Osteoblast (primary cell): ENCODE results near the gene TEC. TPM values are rescaled to one million over a fixed set of nuclear protein-coding genes. Genes with fewer than 3 reads are reported as not detected.

Experiments
- DNase-seq: peaks from one replicate; pipeline ENCODE4 v3.0.0; 2011; ENCODE audit warnings: low spot score, mixed read lengths; ENCODE audit not compliant: insufficient read length; ENCODE audit errors: missing footprints
- H2AFZ ChIP-seq: 2 replicates; pipeline ENCODE4 v1.6.0; 2011; ENCODE audit warnings: mild to moderate bottlenecking, low read length
- H3K27ac ChIP-seq: 2 replicates; pipeline ENCODE4 v1.5.1; 2011; ENCODE audit warnings: mild to moderate bottlenecking, low read depth, low read length, moderate library complexity
- H3K27me3 ChIP-seq: 2 replicates; pipeline ENCODE4 v1.6.0; 2012; ENCODE audit warnings: mild to moderate bottlenecking, control low read depth, inconsistent platforms, low read length, moderate library complexity; ENCODE audit not compliant: insufficient read depth
- H3K36me3 ChIP-seq: 2 replicates; pipeline ENCODE4 v1.5.1; 2011; ENCODE audit warnings: mild to moderate bottlenecking, low read length, control low read depth, moderate library complexity; ENCODE audit not compliant: insufficient read depth
- H3K4me1 ChIP-seq: 2 replicates; pipeline ENCODE4 v1.5.1; 2011; ENCODE audit warnings: mild to moderate bottlenecking, low read length, control low read depth, moderate library complexity; ENCODE audit not compliant: insufficient read depth
- H3K4me2 ChIP-seq: 2 replicates; pipeline ENCODE4 v1.6.0; 2011; ENCODE audit warnings: mild to moderate bottlenecking, low read length; ENCODE audit not compliant: insufficient read depth
- H3K4me3 ChIP-seq: fragments of 200-600 bp; sonication (generic); 3 replicates; pipeline ENCODE4 v1.5.1; 2012; ENCODE audit warnings: mild to moderate bottlenecking, low read length, inconsistent platforms; ENCODE audit not compliant: insufficient read depth
- H3K79me2 ChIP-seq: 2 replicates; pipeline ENCODE4 v1.6.0; 2012; ENCODE audit warnings: mild to moderate bottlenecking, low read length, control low read depth, inconsistent platforms; ENCODE audit not compliant: insufficient read depth
- H3K9me3 ChIP-seq: 2 replicates; pipeline ENCODE4 v1.5.1; 2011; ENCODE audit warnings: low read depth, low read length, control low read depth
- H4K20me1 ChIP-seq: 2 replicates; pipeline ENCODE4 v1.6.0; 2012; ENCODE audit warnings: mild to moderate bottlenecking, low read length, control low read depth; ENCODE audit not compliant: insufficient read depth
- CTCF ChIP-seq: IDR thresholded peaks from 2 replicates; pipeline ENCODE4 v1.5.1; 2011; ENCODE audit warnings: mild to moderate bottlenecking, low read depth, low read length, moderate library complexity; ENCODE audit errors: extremely low read depth
- total RNA-seq: library from RNA; depleted of rRNA; stranded (reverse); fragments of >200 nt; gene quantifications from 2 replicates; pipeline ENCODE4 v1.2.3, GENCODE V29; 2012

TEC gene
- total RNA-seq, 1 donor, result 1.8 TPM

- H3K4me3 ChIP-seq, result no peak overlapping the region
- H4K20me1 ChIP-seq, result no peaks in the 10 kb centered on the region
- no peak for TF ChIP-seq CTCF
- H3K79me2 ChIP-seq, result no peaks in the 10 kb centered on the region
- H3K9me3 ChIP-seq, result no peaks in the 10 kb centered on the region
- no peak for DNase-seq
- H3K36me3 ChIP-seq, result no peaks in the 10 kb centered on the region
- H3K4me2 ChIP-seq, result no peak overlapping the region
- H3K27ac ChIP-seq, result no peak overlapping the region
- peaks cover 12% of the 10 kb centered on the region for H3K4me1 ChIP-seq
- H2AFZ ChIP-seq, result no peak overlapping the region
- H3K27me3 ChIP-seq, result no peaks in the 10 kb centered on the region
Measured at GRCh38 chr4:48255072-48255958, 14.3 kb downstream of the TEC start.

- DNase-seq, result peak; percentile 84
- no peaks in the 10 kb centered on the region for H3K9me3 ChIP-seq
- no peaks in the 10 kb centered on the region for H3K79me2 ChIP-seq
- peaks cover 12% of the 10 kb centered on the region for H3K4me1 ChIP-seq
- no peaks in the 10 kb centered on the region for H4K20me1 ChIP-seq
- no peak overlapping the region for H3K4me3 ChIP-seq
- no peak for TF ChIP-seq CTCF
- H3K4me2 ChIP-seq, result peak overlapping the region; percentile 31
- H2AFZ ChIP-seq, result no peak overlapping the region
- H3K27me3 ChIP-seq, result no peaks in the 10 kb centered on the region
- no peak overlapping the region for H3K27ac ChIP-seq
- no peaks in the 10 kb centered on the region for H3K36me3 ChIP-seq
Measured at GRCh38 chr4:48254381-48255071, 15.1 kb downstream of the TEC start.

- no peak overlapping the region for H3K4me2 ChIP-seq
- H3K4me1 ChIP-seq, result peaks cover 12% of the 10 kb centered on the region
- H3K36me3 ChIP-seq, result no peaks in the 10 kb centered on the region
- H4K20me1 ChIP-seq, result no peaks in the 10 kb centered on the region
- no peak for TF ChIP-seq CTCF
- no peaks in the 10 kb centered on the region for H3K9me3 ChIP-seq
- no peak overlapping the region for H3K27ac ChIP-seq
- H2AFZ ChIP-seq, result no peak overlapping the region
- no peaks in the 10 kb centered on the region for H3K79me2 ChIP-seq
- no peaks in the 10 kb centered on the region for H3K27me3 ChIP-seq
- H3K4me3 ChIP-seq, result no peak overlapping the region
- no peak for DNase-seq
Measured at GRCh38 chr4:48252313-48252712, 17.3 kb downstream of the TEC start.

- H3K9me3 ChIP-seq, result no peaks in the 10 kb centered on the region
- H3K4me2 ChIP-seq, result no peak overlapping the region
- H3K27me3 ChIP-seq, result no peaks in the 10 kb centered on the region
- no peak for TF ChIP-seq CTCF
- no peak overlapping the region for H2AFZ ChIP-seq
- no peak for DNase-seq
- peaks cover 12% of the 10 kb centered on the region for H3K4me1 ChIP-seq
- no peaks in the 10 kb centered on the region for H3K79me2 ChIP-seq
- no peak overlapping the region for H3K4me3 ChIP-seq
- H3K36me3 ChIP-seq, result no peaks in the 10 kb centered on the region
- no peaks in the 10 kb centered on the region for H4K20me1 ChIP-seq
- no peak overlapping the region for H3K27ac ChIP-seq
Measured at GRCh38 chr4:48250980-48251379, 18.7 kb downstream of the TEC start.
